Body of pancreas (tissue), 4 donors: ENCODE data around the gene NKAPD1.

Experiments
- CTCF ChIP-seq, 7 experiments: fragments of 450-650 bp in 4 of 7; fragments of 200-600 bp in 3 of 7; sonication (generic) in 3 of 7; IDR thresholded peaks; one replicate each; pipeline ENCODE4 v1.5.1; 2016 to 2019; ENCODE audit warnings: antibody characterized with exemption in 7 of 7
- POLR2A ChIP-seq, 3 donors: fragments of 450-650 bp; IDR thresholded peaks; one replicate each; pipeline ENCODE4 v1.6.1; 2016; ENCODE audit warnings: antibody characterized with exemption in 3 of 3, mild to moderate bottlenecking in 2 of 3

GRCh38 chr11:112121981-112122615 lies 48.0 kb downstream of the NKAPD1 start:
- TF ChIP-seq POLR2A (IDR thresholded peaks at IDR 0.05) (no peak), CTCF (IDR thresholded peaks at IDR 0.05) (no peak)
